Tibial nerve (tissue), 4 donors: ENCODE data around the gene HYCC2. TPM values are rescaled to one million over a fixed set of nuclear protein-coding genes. Genes with fewer than 3 reads are reported as not detected.

ENCODE experiments used
- DNase-seq, 2 donors: peaks; one replicate each; pipeline ENCODE4 v3.0.0-alpha.2; 2019; ENCODE audit warnings: low spot score in 2 of 2
- H3K27ac ChIP-seq, 4 donors: fragments of 200-600 bp; sonication (generic) in 3 of 4; one replicate each; pipeline ENCODE4 v1.5.1; 2017 to 2019; ENCODE audit warnings: mild to moderate bottlenecking in 1 of 4
- H3K27me3 ChIP-seq, 2 donors: fragments of 200-600 bp; sonication (generic) in 1 of 2; one replicate each; pipeline versions ENCODE4 v1.5.1 to v1.6.0; 2017 to 2019
- H3K36me3 ChIP-seq, 3 donors: fragments of 200-600 bp; sonication (generic); one replicate each; pipeline ENCODE4 v1.5.1; 2018 to 2019
- H3K4me1 ChIP-seq, 4 donors: fragments of 200-600 bp; sonication (generic) in 3 of 4; one replicate each; pipeline ENCODE4 v1.5.1; 2017 to 2019
- H3K4me3 ChIP-seq, 4 donors: fragments of 200-600 bp; sonication (generic) in 3 of 4; one replicate each; pipeline ENCODE4 v1.5.1; 2017 to 2019; ENCODE audit warnings: mild to moderate bottlenecking in 1 of 4, moderate library complexity in 1 of 4
- H3K9me3 ChIP-seq, 4 donors: fragments of 200-600 bp; sonication (generic) in 3 of 4; one replicate each; pipeline ENCODE4 v1.5.1; 2017 to 2019
- EP300 ChIP-seq, 2 donors: sonication (generic); formaldehyde crosslinking; IDR thresholded peaks; one replicate each; pipeline ENCODE4 v1.6.1; 2017; ENCODE audit warnings: antibody characterized with exemption in 2 of 2, mild to moderate bottlenecking in 1 of 2
- POLR2A ChIP-seq, 2 donors: fragments of 450-650 bp; IDR thresholded peaks; one replicate each; pipeline ENCODE4 v1.6.1; 2017; ENCODE audit warnings: antibody characterized with exemption in 2 of 2, mild to moderate bottlenecking in 2 of 2, moderate library complexity in 2 of 2
- WGBS, 2 donors: methylation state at CpG; one replicate each; pipeline ENCODE4 v1.1.5; 2018; 5-methylcytosine and 5-hydroxymethylcytosine counted together
- total RNA-seq, 4 donors: library from RNA; depleted of rRNA; stranded (reverse); fragments of >200 nt; gene quantifications; one replicate each; pipeline ENCODE4 v1.1.0, GENCODE V29; 2016
- TF ChIP-seq, protein P1 (sequence below), 5 experiments: fragments of 200-600 bp in 3 of 5; fragments of 450-650 bp in 2 of 5; sonication (generic) in 3 of 5; IDR thresholded peaks; one replicate each; pipeline ENCODE4 v1.5.1; 2016 to 2019; ENCODE audit warnings: antibody characterized with exemption in 5 of 5, mild to moderate bottlenecking in 3 of 5, moderate library complexity in 2 of 5

HYCC2 gene
- total RNA-seq, 4 donors from 2014 or later, result 17.3 to 27.9 (median 18.6) TPM

DNA sequence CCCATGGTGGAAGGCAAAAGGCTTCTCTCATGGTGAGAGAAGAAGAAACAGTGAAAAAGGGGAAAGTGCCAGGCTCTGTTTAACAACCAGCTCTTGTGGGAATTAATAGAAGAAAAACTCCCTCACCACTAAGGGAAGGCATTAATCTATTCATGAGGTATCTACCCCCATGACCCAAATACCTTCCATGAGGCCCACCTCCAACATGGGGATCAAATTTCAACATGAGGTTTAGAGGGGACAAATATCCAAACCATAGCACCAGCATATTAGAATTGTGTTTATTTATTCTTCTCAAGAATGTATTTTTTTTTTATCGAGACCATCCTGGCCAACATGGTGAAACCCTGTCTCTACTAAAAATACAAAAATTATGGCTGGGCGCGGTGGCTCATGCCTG is 39.6 kb upstream of the HYCC2 start:
- Histone ChIP-seq H3K27ac (no peak overlapping the region), H3K4me3 (no peak overlapping the region), H3K27me3 (no peaks in the 10 kb centered on the region), H3K9me3 (no peaks in the 10 kb centered on the region), H3K4me1 (peaks cover 0 to 21% (median 0%) of the 10 kb centered on the region in 4 donors), H3K36me3 (peaks cover 0 to 15% (median 0%) of the 10 kb centered on the region in 3 donors)
- TF ChIP-seq EP300 (IDR thresholded peaks at IDR 0.05) (no peak), POLR2A (IDR thresholded peaks at IDR 0.05) (no peak)
- TF ChIP-seq, protein P1, sequence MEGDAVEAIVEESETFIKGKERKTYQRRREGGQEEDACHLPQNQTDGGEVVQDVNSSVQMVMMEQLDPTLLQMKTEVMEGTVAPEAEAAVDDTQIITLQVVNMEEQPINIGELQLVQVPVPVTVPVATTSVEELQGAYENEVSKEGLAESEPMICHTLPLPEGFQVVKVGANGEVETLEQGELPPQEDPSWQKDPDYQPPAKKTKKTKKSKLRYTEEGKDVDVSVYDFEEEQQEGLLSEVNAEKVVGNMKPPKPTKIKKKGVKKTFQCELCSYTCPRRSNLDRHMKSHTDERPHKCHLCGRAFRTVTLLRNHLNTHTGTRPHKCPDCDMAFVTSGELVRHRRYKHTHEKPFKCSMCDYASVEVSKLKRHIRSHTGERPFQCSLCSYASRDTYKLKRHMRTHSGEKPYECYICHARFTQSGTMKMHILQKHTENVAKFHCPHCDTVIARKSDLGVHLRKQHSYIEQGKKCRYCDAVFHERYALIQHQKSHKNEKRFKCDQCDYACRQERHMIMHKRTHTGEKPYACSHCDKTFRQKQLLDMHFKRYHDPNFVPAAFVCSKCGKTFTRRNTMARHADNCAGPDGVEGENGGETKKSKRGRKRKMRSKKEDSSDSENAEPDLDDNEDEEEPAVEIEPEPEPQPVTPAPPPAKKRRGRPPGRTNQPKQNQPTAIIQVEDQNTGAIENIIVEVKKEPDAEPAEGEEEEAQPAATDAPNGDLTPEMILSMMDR (IDR thresholded peaks at IDR 0.05), result no peak
- whole genome bisulfite sequencing, 2 donors, result 95 to 96% methylated on average over 3 of the region's 3 CpGs
- DNase-seq, result no peak

DNA sequence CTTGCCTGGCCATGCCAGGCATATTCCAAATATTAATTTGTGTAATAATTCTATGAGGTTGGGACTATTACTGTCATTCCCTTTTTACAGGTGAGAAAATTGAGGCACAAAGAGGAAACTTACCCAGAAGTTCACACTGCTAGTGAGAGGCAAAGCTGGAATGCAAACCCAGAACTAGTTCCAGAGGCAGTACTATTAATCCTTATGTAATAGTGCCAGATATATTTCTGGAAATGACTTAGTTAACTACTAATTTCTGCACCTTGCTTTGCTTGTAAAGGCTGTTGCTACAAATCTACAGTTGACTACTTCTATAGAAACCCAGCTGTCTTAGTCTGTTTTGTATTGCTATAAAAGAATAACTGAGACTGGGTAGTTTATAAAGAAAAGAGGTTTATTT is 39.1 kb upstream of the HYCC2 start:
- Histone ChIP-seq H3K27me3 (no peaks in the 10 kb centered on the region), H3K4me3 (no peak overlapping the region), H3K36me3 (peaks cover 0 to 19% (median 0%) of the 10 kb centered on the region in 3 donors), H3K4me1 (peaks cover 0 to 21% (median 0%) of the 10 kb centered on the region in 4 donors), H3K27ac (no peak overlapping the region), H3K9me3 (no peaks in the 10 kb centered on the region)
- DNase-seq, result no peak
- TF ChIP-seq EP300 (IDR thresholded peaks at IDR 0.05), result no peak
- TF ChIP-seq POLR2A (IDR thresholded peaks at IDR 0.05), result no peak
- TF ChIP-seq, protein P1 (IDR thresholded peaks at IDR 0.05), result no peak

DNA sequence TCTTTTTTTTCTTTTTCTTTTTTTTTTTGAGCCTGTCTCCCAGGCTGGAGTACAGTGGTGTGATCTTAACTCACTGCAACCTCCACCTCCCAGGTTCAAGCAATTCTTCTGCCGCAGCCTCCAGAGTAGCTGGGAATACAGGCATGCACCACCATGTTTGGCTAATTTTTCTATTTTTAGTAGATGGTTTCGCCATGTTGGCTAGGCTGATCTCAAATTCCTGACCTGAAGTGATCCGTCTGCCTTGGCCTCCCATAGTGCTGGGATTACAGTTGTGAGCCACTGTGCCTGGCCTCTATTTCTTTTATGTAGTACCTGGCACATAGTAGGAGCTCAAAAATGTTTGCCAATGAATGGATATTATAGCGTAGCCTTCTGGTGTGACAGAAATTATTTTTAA is 37.7 kb upstream of the HYCC2 start:
- WGBS, 2 donors, result 83 to 89% methylated on average over 4 of the region's 4 CpGs
- Histone ChIP-seq H3K4me3 (no peak overlapping the region), H3K27me3 (no peaks in the 10 kb centered on the region), H3K36me3 (peaks cover 0 to 23% (median 0%) of the 10 kb centered on the region in 3 donors), H3K4me1 (peaks cover 0 to 10% (median 0%) of the 10 kb centered on the region in 4 donors), H3K27ac (no peak overlapping the region), H3K9me3 (no peaks in the 10 kb centered on the region)
- no peak for TF ChIP-seq EP300 (IDR thresholded peaks at IDR 0.05)
- TF ChIP-seq, protein P1 (IDR thresholded peaks at IDR 0.05), result no peak
- no peak for TF ChIP-seq POLR2A (IDR thresholded peaks at IDR 0.05)
- no peak for DNase-seq

DNA sequence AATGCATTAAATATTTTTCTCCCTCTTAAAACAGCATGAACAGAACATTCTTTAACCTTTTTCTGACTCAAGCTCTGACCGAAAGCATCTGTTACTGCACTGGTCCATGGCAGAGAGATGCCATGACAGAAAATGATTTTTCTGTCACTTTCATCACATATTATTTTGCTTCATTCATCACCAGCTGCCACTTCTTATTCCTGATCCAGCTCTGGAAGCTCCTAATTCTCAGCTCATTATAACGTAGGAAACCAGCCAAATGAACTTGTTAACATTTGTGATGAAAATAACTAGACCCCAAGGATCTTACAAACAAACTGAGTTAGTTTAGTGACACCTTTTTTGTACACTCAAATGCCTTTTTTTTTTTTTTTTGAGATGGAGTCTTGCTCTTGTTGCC is 36.9 kb upstream of the HYCC2 start:
- peaks cover 0 to 30% (median 0%) of the 10 kb centered on the region in 3 donors for H3K36me3 ChIP-seq
- H3K4me3 ChIP-seq, result no peak overlapping the region
- WGBS, 2 donors, result 78 to 85% methylated on average over 2 of the region's 2 CpGs
- DNase-seq, result no peak
- H3K9me3 ChIP-seq, result no peaks in the 10 kb centered on the region
- no peak overlapping the region for H3K27ac ChIP-seq
- TF ChIP-seq POLR2A (IDR thresholded peaks at IDR 0.05) (no peak), EP300 (IDR thresholded peaks at IDR 0.05) (no peak)
- TF ChIP-seq, protein P1 (IDR thresholded peaks at IDR 0.05), result no peak
- H3K27me3 ChIP-seq, result no peaks in the 10 kb centered on the region
- H3K4me1 ChIP-seq, result peaks cover 0 to 6% (median 0%) of the 10 kb centered on the region in 4 donors

DNA sequence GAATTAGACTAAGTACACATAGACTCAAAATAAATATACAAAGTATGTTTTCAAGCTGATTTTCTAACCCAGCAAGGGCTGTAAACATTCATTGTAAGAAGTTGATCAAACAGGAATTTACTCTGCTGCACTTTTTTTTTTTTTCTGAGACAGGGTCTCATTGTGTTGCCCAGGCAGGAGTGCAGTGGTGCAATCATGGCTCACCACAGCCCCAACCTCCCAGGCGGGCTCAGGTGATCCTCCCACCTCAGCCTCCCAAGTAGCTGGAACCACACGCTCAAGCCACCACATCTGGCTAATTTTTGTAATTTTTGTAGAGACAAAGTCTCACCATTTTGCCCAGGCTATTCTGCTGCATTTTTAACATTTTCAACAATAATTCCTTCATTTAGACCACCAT is 36.2 kb upstream of the HYCC2 start:
- Histone ChIP-seq H3K27ac (no peak overlapping the region), H3K9me3 (no peaks in the 10 kb centered on the region), H3K4me1 (no peaks in the 10 kb centered on the region), H3K36me3 (peaks cover 0 to 23% (median 0%) of the 10 kb centered on the region in 3 donors), H3K27me3 (no peaks in the 10 kb centered on the region), H3K4me3 (no peak overlapping the region)
- DNase-seq, result no peak
- TF ChIP-seq POLR2A (IDR thresholded peaks at IDR 0.05) (no peak), EP300 (IDR thresholded peaks at IDR 0.05) (no peak)
- TF ChIP-seq, protein P1 (IDR thresholded peaks at IDR 0.05), result no peak
- WGBS, 2 donors, result 96 to 97% methylated on average over 2 of the region's 2 CpGs
